Right cardiac atrium (tissue), 5 donors: ENCODE results near the gene KRT31. TPM values are rescaled to one million over a fixed set of nuclear protein-coding genes. Genes with fewer than 3 reads are reported as not detected.
"Not testable (repeated sequence)": the region's sequence is repeated elsewhere in the genome, so short reads cannot be mapped to it uniquely, and the experiment has no call there.

ENCODE experiments used
- ATAC-seq, 2 donors: fragments of 200-7000 bp; cut with Tn5 transposase; one replicate each; pipeline versions ENCODE4 v1.8.0 to v1.9.1; 2020; ENCODE audit warnings: moderate library complexity in 2 of 2, mild to moderate bottlenecking in 1 of 2
- DNase-seq, 3 donors: peaks; one replicate each; pipeline ENCODE4 v3.0.0-alpha.2; 2020
- H3K27ac ChIP-seq: one replicate; pipeline ENCODE4 v1.5.1; 2013; ENCODE audit warnings: mild to moderate bottlenecking, low read length, control low read depth, moderate library complexity
- H3K27me3 ChIP-seq: one replicate; pipeline ENCODE4 v1.6.1; 2013; ENCODE audit not compliant: control insufficient read depth, insufficient read depth
- H3K4me1 ChIP-seq: one replicate; pipeline ENCODE4 v1.6.1; 2013; ENCODE audit warnings: low read length; ENCODE audit not compliant: control insufficient read depth, insufficient read depth
- H3K4me3 ChIP-seq: one replicate; pipeline ENCODE4 v1.5.1; 2013; ENCODE audit warnings: low read length, control low read depth
- H3K9me3 ChIP-seq: one replicate; pipeline ENCODE4 v1.6.1; 2013; ENCODE audit warnings: low read length; ENCODE audit not compliant: control insufficient read depth
- WGBS: extraction: QIAGEN DNeasy Blood & Tissue Kit; methylation state at CpG from one replicate; pipeline ENCODE4 v1.1.7; 2013; 5-methylcytosine and 5-hydroxymethylcytosine counted together
- intact Hi-C, 4 donors: fragments of 100-400 bp; cut with DNase I; formaldehyde crosslinking; loops; one replicate each; pipeline versions ENCODE4 v1.11.0 to v1.14.0; 2022 to 2023
- polyA plus RNA-seq: library from polyadenylated mRNA; stranded (reverse); fragments of 200-250 nt; gene quantifications from one replicate; pipeline ENCODE4 v1.2.3, GENCODE V29; 2013
- total RNA-seq, 4 donors: library from RNA; stranded (reverse); fragmentation: NEBNext Ultra II Directional; extraction: Animal tissue kit (Norgen Biotek cat#: 25700); gene quantifications; one replicate each; pipeline ENCODE4 v1.2.1, GENCODE V29; 2021
- donor health status: healthy with polysubstance abuse.
- donor health status: DM: no; HTN: yes; CAD: no.
- donor health status: DM: no; HTN: no; CAD: no.
- donor health status: DM: no; HTN: yes; CAD: no; lungs with severe emphysema.
- donor health status: DM: yes; HTN: yes; CAD: no.

The KRT31 gene
- total and polyA plus RNA-seq, 5 donors = not detected

GRCh38 chr17:41387670-41388069, 9.7 kb downstream of the KRT31 start:
- Histone ChIP-seq H3K27ac (no peak overlapping the region), H3K27me3 (no peaks in the 10 kb centered on the region), H3K9me3 (peaks cover 3% of the 10 kb centered on the region), H3K4me3 (no peak overlapping the region), H3K4me1 (peaks cover under 1% of the 10 kb centered on the region)
- intact Hi-C loops = no loop called here
- DNase-seq (no peak), ATAC-seq (no peak)
- WGBS = 64% methylated on average over 4 of the region's 4 CpGs

- Histone ChIP-seq H3K9me3 (peaks cover 3% of the 10 kb centered on the region), H3K4me3 (no peak overlapping the region), H3K4me1 (no peaks in the 10 kb centered on the region), H3K27ac (no peak overlapping the region), H3K27me3 (no peaks in the 10 kb centered on the region)
- intact Hi-C loops = no loop called here
- WGBS = 96% methylated on average over 1 of the region's 1 CpG
- DNase-seq (no peak), ATAC-seq (no peak)
Observed at GRCh38 chr17:41386227-41386626, 11.2 kb downstream of the KRT31 start.

DNA sequence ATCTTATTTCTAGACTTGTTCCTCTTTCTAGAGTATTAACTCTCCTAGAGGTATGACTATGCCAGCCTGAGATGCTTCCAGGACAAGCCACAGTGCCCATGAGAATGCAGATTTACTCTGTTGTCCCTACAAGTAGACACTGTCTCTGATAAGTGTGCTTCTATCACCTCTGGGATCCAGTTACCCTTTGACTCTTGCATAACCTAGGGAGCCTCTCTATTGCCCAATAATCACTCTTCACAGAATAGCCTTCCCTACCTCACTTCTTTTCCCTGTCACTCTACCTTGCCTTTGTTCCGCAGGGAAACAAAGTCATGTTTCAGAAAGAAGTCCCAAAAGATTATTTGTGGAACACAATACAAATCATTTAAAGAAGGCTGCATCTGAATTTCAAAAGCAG, 13.7 kb downstream of the KRT31 start:
- ATAC-seq (no peak), DNase-seq (no peak)
- Histone ChIP-seq H3K4me3 (no peak overlapping the region), H3K27me3 (no peaks in the 10 kb centered on the region), H3K27ac (no peak overlapping the region), H3K9me3 (peaks cover 3% of the 10 kb centered on the region), H3K4me1 (no peaks in the 10 kb centered on the region)
- intact Hi-C loops = no loop called here
- 99% methylated on average over 1 of the region's 1 CpG for WGBS

GRCh38 chr17:41382394-41382793, 15.0 kb downstream of the KRT31 start:
- DNase-seq = no peak
- ATAC-seq = no peak
- Histone ChIP-seq H3K27ac (no peak overlapping the region), H3K4me3 (no peak overlapping the region), H3K9me3 (peaks cover under 1% of the 10 kb centered on the region), H3K4me1 (no peaks in the 10 kb centered on the region), H3K27me3 (no peaks in the 10 kb centered on the region)
- WGBS = 81% methylated on average over 1 of the region's 1 CpG
- intact Hi-C loops = no loop called here

- intact Hi-C loops, H3K4me3 ChIP-seq, ATAC-seq, H3K4me1 ChIP-seq, DNase-seq, H3K27me3 ChIP-seq, H3K9me3 ChIP-seq, H3K27ac ChIP-seq: not testable (repeated sequence)
- WGBS = 96% methylated on average over 13 of the region's 13 CpGs
Observed at GRCh38 chr17:41381943-41382342, 15.5 kb downstream of the KRT31 start, which contains the start of gene KRT34. Gene KRT34, minus strand, starts transcription at chr17:41382306. Its CDS starts 60 bp downstream, at chr17:41382246.

GRCh38 chr17:41380091-41380490, 17.3 kb downstream of the KRT31 start:
- intact Hi-C loops, H3K4me3 ChIP-seq, H3K27me3 ChIP-seq, ATAC-seq, H3K9me3 ChIP-seq, DNase-seq, H3K4me1 ChIP-seq, H3K27ac ChIP-seq: not testable (repeated sequence)
- 87% methylated on average over 7 of the region's 7 CpGs for WGBS

DNA sequence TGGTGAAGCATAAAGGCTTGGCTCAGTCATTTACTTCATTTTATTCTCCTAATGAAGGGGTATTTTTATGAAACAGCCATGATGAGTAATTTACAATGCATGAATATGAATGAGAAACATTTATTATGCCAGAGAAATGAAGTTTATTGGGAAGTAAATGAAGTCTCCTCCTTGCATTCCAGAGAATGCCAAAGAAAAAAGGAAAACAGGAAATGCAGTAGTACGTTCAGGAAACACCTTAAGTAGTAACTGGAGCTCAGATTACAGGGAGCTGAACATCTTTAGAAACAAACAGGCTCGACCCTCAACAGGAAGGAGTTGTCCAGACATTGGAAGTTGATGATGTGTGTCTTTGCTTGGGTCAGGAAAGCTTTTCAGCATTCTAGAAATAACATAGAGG, 19.9 kb downstream of the KRT31 start:
- DNase-seq = no peak
- H3K27ac ChIP-seq = no peak overlapping the region
- H3K4me3 ChIP-seq = no peak overlapping the region
- intact Hi-C loops = no loop called here
- H3K4me1 ChIP-seq = no peaks in the 10 kb centered on the region
- no peaks in the 10 kb centered on the region for H3K27me3 ChIP-seq
- H3K9me3 ChIP-seq = no peaks in the 10 kb centered on the region
- no peak for ATAC-seq
- WGBS = 17% methylated on average over 2 of the region's 2 CpGs

- Histone ChIP-seq H3K4me3 (no peak within 1 kb of the TSS), H3K9me3 (no peaks in the 10 kb centered on the region), H3K27ac (no peak within 1 kb of the TSS), H3K4me1 (no peaks in the 10 kb centered on the region), H3K27me3 (no peaks in the 10 kb centered on the region)
- ATAC-seq = no peak
- intact Hi-C loops = no loop called here
- 97% methylated on average over 1 of the region's 1 CpG for WGBS
- no peak for DNase-seq
Observed at GRCh38 chr17:41369713-41370112, 27.7 kb downstream of the KRT31 start, which contains the start of gene KRT33B. Gene KRT33B, minus strand, starts transcription at chr17:41369813. Its CDS starts 63 bp downstream, at chr17:41369750.

GRCh38 chr17:41369023-41369422, 28.4 kb downstream of the KRT31 start:
- ATAC-seq = no peak
- 91% methylated on average over 2 of the region's 2 CpGs for WGBS
- H3K4me3 ChIP-seq = no peak overlapping the region
- intact Hi-C loops = no loop called here
- DNase-seq = no peak
- no peaks in the 10 kb centered on the region for H3K27me3 ChIP-seq
- no peaks in the 10 kb centered on the region for H3K4me1 ChIP-seq
- H3K9me3 ChIP-seq = no peaks in the 10 kb centered on the region
- H3K27ac ChIP-seq = no peak overlapping the region

DNA sequence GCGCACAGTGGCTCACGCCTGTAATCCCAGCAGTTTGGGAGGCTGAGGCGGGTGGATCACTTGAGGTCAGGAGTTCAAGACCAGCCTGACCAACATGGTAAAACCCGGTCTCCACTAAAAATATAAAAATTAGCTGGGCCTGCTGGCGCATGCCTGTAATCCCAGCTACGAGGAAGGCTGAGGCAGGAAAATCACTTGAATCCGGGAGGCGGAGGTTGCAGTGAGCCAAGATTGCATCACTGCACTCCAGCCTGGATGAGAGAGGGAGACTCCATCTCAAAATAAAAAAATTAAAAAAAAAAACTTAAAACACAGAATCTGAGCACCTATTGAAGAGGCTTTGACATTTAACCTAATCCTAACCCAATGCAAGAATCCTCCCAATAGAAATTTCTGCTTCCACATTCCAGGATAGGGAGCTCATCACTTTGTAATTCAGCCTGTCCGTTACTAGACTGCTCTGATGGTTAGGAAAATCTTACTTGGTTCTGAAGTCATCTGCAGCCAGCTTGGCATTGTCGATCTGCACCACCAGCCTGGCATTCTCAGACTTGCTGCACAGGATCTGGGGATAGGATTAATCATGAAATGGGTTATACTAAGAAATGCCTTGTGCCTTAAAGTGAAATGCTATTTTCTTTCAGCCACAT, 29.9 kb downstream of the KRT31 start:
- Histone ChIP-seq H3K9me3 (no peaks in the 10 kb centered on the region), H3K4me3 (no peak overlapping the region), H3K4me1 (no peaks in the 10 kb centered on the region), H3K27me3 (no peaks in the 10 kb centered on the region), H3K27ac (no peak overlapping the region)
- ATAC-seq (no peak), DNase-seq (no peak)
- WGBS = 70% methylated on average over 10 of the region's 10 CpGs
- intact Hi-C loops = no loop called here

DNA sequence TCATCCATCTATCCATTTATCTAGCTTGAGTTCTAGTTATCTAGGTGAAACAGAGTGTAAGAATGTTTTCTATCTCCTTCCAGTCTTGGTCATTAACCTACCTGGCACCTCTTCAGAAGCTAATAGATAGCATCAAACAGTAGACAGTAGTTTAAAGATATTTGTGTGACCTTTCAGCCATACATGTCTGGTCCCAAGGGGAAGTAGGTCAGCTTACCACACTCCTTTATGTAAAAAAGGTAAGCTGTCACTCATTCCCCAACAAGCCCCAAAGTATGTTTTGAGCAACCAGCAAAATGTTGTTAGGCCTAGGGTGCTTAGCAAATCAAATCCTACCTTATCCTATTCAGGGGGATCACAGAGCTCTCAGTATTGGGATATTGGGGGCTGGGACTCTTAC, 31.3 kb downstream of the KRT31 start:
- intact Hi-C loops = no loop called here
- Histone ChIP-seq H3K9me3 (no peaks in the 10 kb centered on the region), H3K27me3 (no peaks in the 10 kb centered on the region), H3K4me1 (no peaks in the 10 kb centered on the region), H3K27ac (no peak overlapping the region), H3K4me3 (no peak overlapping the region)
- no peak for DNase-seq
- no peak for ATAC-seq

GRCh38 chr17:41363881-41364280, 33.5 kb downstream of the KRT31 start:
- no peak overlapping the region for H3K27ac ChIP-seq
- H3K9me3 ChIP-seq = no peaks in the 10 kb centered on the region
- WGBS = 76% methylated on average over 2 of the region's 2 CpGs
- H3K4me3 ChIP-seq = no peak overlapping the region
- intact Hi-C loops = no loop called here
- DNase-seq (no peak), ATAC-seq (no peak)
- H3K27me3 ChIP-seq = no peaks in the 10 kb centered on the region
- no peaks in the 10 kb centered on the region for H3K4me1 ChIP-seq
